Jurkat, Clone E6-1 (cell line): ENCODE measurements around the gene CLIC5.
A peak's percentile ranks its signal among the peaks of the same experiment; 100 is the strongest.

ENCODE experiments used
- DNase-seq: peaks from one replicate; pipeline ENCODE4 v3.0.0-alpha.2; 2011; ENCODE audit warnings: low read depth, low spot score
- H3K4me3 ChIP-seq: 2 replicates; pipeline ENCODE4 v1.5.1; 2011; ENCODE audit warnings: mild to moderate bottlenecking, low read length, control low read depth, moderate library complexity

Gene CLIC5

DNA sequence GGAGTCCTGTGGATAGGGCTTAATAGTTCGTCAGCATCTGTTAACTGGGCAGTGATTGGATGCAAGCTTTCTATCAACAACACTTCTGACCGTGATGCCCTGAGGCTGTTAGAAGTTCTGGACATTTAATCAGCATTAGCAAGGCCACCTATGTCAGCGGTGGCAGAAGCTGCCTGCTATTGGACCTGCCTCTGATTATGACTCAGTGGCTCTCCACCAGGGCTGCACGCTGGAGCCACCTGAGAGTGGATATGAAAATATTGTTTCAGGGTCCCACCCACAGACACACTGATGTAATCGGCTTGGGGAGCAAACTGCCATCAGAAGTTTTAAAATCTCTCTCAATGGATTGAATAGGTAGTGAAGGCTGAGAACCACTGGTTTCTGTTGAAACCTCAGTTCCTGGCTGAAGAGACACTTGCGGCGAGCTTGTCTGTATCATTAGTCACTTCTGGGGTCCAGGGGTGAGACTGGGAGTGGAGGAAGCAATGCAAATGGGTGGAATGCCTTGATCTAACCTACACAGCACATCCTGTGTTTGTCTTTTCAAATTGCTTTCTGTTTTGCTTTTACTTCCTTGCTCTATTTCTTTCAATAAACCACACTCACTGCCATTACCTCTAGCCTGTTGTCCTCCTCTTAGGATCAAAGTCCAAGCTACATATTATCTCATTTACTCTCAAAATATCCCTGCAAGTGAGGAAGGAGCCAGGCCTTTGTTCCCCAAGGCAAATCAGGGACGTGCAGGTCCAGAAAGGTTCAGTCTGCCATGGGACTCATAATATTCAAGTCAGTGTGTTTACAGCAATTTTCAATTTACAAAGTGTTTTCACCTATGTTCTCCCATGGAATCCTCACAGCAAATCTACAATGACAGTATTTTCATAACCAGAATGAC lies 4.2 kb downstream of the CLIC5 start:
- H3K4me3 ChIP-seq, result no peak overlapping the region

GRCh38 chr6:46010771-46011170 lies 4.9 kb downstream of the CLIC5 start:
- no peak overlapping the region for H3K4me3 ChIP-seq
- DNase-seq, result no peak

More for the DNA sequence above, 4.2 kb downstream of the CLIC5 start:
- DNase-seq, result peak; percentile 75

- DNase-seq, result no peak
- no peak overlapping the region for H3K4me3 ChIP-seq
These were observed 5.4 kb downstream of the CLIC5 start for GRCh38 chr6:46010270-46010669.

DNA sequence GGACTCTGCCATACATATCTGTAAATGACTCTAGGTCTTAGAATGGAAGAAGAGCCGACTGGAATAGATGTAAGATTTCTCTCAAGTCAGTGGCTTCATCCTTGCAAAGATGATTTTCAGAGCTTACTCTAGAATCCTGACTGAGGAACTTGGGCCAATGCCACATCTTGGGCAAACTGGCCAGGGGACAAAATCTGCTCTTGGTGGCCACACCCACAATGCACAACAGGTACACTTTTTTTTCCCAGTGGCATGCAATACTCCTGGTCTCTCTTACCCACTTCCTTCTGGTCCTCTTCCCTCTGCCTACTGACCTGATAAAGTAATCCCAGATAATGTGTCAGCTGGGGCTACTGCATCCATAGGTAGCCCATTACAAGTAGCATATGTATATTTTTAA lies 13.4 kb downstream of the CLIC5 start:
- H3K4me3 ChIP-seq, result no peak overlapping the region
- DNase-seq, result no peak

GRCh38 chr6:46000905-46001304 lies 14.8 kb downstream of the CLIC5 start:
- DNase-seq, result no peak
- no peak overlapping the region for H3K4me3 ChIP-seq

DNA sequence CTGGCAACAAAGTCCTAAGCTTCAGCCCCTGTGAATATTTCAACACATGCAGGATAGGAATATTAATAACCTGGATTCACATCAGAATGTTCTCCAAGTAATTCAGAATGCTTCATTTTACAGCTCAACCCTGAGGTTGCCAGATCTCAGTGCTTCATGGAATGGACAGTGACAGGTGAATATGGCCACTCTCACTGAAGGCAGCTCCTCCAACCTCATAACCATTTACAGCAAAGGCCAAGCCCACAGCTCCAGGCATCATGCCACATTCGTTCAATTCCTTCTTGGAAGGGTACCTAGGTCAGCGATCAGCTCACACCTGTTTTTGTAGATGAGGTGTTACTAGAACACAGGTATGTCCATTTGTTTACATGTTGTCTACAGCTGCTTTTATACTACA lies 17.1 kb downstream of the CLIC5 start:
- H3K4me3 ChIP-seq, result no peak overlapping the region
- no peak for DNase-seq

- DNase-seq, result no peak
- no peak overlapping the region for H3K4me3 ChIP-seq
These were observed 17.7 kb downstream of the CLIC5 start for GRCh38 chr6:45997875-45998506.

DNA sequence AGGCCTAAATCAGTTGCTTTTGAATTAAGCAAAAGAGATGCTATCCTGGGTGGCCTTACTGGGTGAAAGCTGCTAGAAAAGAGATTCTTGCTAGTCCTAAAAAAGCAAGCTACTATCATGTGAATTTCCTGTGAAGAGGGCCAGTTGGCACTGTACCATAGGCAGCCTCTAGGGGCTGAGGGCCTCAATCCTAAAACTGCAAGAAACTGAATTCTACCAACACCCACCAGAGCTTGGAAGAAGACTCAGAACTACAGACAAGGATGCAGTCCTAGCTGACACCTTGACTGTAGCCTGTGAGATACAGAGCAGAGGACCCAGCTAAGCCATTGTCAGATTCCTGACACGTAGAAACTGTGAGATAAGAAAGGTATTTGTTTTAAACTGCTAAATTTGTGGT lies 24.5 kb downstream of the CLIC5 start:
- no peak overlapping the region for H3K4me3 ChIP-seq
- DNase-seq, result peak; percentile 11

DNA sequence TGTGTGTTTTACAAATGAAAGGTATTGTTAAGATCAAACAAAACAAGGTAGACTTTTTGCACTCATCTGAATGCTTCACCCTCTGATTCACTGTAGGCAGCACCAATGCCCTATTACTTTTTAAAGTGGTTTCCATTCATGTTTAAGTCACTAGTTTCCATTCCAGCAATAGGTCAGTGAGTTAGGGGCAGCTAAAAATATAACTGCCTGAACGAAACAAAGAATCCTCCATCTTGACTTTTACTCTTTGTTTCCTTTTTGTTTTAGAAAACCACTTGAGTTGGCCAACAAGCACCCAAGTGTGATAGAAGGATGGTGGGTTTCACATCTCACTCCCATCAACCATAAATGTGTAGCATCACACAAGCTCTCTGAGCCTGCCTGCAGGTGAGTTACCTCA lies 25.5 kb downstream of the CLIC5 start:
- no peak overlapping the region for H3K4me3 ChIP-seq
- DNase-seq, result no peak

- DNase-seq, result no peak
- H3K4me3 ChIP-seq, result no peak overlapping the region
These were observed 27.0 kb downstream of the CLIC5 start for GRCh38 chr6:45988635-45989034.

DNA sequence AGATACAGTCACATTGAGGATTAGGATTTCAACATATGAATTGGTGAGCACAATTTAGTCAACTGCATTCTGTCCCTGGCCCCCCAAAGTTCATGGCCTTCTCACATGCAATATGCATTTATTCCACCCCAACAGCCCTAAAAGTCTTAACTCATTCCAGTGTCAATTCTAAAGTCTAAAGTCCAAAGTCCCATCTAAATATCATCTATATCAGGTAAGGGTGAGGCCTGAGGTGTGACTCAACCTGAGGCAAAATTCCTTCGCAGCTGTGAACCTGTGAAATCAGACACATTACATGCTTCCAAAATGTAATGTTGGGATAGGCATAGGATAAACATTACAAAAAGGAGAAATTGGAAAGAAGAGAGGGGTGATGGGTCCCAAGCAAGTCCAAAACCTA lies 27.8 kb downstream of the CLIC5 start:
- H3K4me3 ChIP-seq, result no peak overlapping the region
- DNase-seq, result no peak

DNA sequence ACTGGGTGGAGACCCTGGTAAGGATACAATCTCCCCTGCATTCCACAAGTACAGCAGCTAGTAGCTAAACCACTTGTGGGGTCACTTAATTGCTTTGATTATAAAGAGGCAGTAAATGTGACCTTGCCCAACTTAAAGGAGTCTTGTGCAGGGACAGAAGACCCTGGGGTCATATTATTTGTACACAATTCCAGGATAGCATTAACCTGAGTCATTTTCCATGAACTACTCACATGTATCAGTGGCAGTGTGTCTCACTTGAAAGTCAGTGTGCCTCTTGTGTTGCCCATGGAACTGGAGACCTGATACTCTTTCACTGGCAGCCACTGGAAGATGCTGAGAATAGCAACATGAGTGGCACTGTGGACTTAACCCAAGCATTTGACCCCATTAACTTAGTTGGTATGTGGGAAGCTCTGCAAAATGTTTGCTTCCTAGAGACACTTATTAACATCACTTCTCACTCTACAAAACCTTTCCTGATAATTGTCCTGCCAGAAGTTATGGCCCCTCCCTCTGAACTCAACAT lies 28.9 kb downstream of the CLIC5 start:
- no peak for DNase-seq
- H3K4me3 ChIP-seq, result no peak overlapping the region

- no peak for DNase-seq
- H3K4me3 ChIP-seq, result no peak overlapping the region
These were observed 30.8 kb downstream of the CLIC5 start for GRCh38 chr6:45984788-45985425.

GRCh38 chr6:45984347-45984746 lies 31.3 kb downstream of the CLIC5 start:
- DNase-seq, result no peak
- H3K4me3 ChIP-seq, result no peak overlapping the region

GRCh38 chr6:45983062-45983461 lies 32.6 kb downstream of the CLIC5 start:
- H3K4me3 ChIP-seq, result no peak overlapping the region
- no peak for DNase-seq

GRCh38 chr6:45982280-45983036 lies 33.2 kb downstream of the CLIC5 start:
- no peak for DNase-seq
- no peak overlapping the region for H3K4me3 ChIP-seq

DNA sequence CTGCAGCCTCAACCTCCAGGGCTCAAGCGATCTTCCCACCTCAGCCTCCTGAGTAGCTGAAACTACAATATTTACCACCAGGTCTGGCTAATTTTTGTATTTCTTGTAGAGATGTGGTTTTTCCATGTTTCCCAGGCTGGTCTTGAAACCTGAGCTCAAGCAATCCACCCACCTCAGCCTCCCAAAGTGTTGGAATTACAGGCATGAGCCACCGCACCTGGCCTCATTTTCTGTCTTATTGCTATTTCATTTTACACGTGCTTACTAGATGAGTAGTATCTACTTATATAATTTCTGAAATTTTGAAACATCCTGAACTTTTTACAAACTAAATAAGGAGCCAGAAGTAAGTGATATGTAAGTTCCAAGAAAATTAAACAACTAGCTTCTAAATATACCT lies 34.6 kb downstream of the CLIC5 start:
- no peak overlapping the region for H3K4me3 ChIP-seq
- no peak for DNase-seq

GRCh38 chr6:45979311-45979710 lies 36.3 kb downstream of the CLIC5 start:
- DNase-seq, result no peak
- H3K4me3 ChIP-seq, result no peak overlapping the region

GRCh38 chr6:45974596-45974995 lies 41.1 kb downstream of the CLIC5 start:
- no peak for DNase-seq
- no peak overlapping the region for H3K4me3 ChIP-seq
